Measurements from ENCODE around the gene TENM4. TPM values are rescaled to one million over a fixed set of nuclear protein-coding genes. Genes with fewer than 3 reads are reported as not detected.

Gene TENM4
- polyA plus RNA-seq, result not detected

DNA sequence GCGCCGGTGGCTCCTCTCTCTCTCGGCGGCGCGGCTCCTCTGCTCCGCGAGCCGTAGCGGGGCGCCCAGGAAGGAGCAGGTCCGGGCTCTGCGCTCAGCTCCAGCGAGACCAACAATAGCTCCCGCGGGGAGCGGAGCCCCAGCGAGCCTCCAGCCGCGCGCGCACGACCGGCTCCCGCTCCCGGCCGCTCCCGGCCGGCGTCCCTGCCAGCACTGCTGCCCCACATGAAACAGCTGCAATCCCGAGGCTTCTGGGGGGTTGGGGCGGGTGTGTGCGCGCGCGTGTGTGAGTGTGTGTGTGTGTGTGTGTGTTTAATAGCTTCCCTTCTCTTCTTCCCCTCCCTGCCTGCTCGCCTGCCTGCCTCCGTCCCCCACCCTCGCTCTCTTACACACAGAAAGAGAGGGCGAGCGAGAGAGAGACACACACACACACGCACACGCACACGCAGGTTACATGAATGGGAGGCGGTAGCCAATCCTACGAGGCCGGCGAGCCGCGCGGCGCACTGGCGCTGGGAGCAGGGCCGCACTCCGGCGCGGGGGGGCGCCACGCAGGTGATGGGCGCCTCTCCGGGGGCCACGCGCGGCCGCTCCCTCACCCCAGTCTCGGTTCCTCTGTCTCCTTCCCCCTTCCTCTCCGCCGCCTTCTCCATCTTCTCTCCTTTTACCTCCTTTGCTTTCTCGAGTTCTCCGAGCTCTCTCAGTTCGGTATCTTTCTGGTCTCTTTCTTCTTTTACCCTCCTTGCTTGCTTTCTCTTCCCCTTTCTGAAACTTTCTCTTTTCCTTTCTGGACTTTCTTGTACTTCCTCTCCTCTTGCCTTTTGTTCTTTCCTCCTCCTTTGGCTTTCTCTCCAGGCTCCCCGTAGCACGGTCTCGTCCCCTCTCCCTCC lies at the start of gene TENM4:
TSS of gene TENM4 (minus strand) at position 460 of the 890 bp plus-strand sequence. CDS start 371,086 bp downstream, outside the sequence.
- H3K4me3 Mint-ChIP-seq, result peak within 1 kb of the TSS; percentile 88 to 93 (median 89)
- H3K36me3 Mint-ChIP-seq, result no peaks in the 10 kb centered on the region
- peak within 1 kb of the TSS; percentile 60 to 98 (median 94) for H3K27ac Mint-ChIP-seq
- H3K4me1 Mint-ChIP-seq, result peaks cover 20 to 28% (median 25%) of the 10 kb centered on the region in 3 donors
- peaks cover 0 to 6% (median 2%) of the 10 kb centered on the region in 3 donors for H3K9me3 Mint-ChIP-seq
- peaks cover 26% of the 10 kb centered on the region for H3K27me3 Mint-ChIP-seq

DNA sequence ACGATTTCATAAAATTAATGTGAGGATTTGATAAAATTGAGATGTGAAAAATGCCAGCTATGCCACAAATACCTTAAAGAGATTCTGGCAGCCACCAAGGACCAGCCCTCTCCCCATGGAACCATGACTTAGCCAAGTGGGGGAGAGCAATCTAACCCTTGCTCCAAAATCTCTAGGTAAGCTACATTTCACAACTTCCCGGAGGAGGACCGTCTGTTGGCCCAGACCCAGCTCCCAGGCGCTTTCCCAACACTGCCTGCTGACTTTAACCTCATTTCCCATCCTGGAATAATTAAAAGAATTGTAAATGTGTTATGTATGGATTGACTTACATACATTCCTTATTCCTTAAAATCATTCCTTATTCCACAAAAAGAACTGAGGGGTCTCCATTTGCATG lies 47.5 kb upstream of the TENM4 start:
- Mint-ChIP-seq H3K4me1 (peaks cover 0 to 3% (median 3%) of the 10 kb centered on the region in 3 donors), H3K27me3 (no peaks in the 10 kb centered on the region), H3K36me3 (no peaks in the 10 kb centered on the region), H3K4me3 (no peak overlapping the region), H3K27ac (no peak overlapping the region), H3K9me3 (no peaks in the 10 kb centered on the region)

DNA sequence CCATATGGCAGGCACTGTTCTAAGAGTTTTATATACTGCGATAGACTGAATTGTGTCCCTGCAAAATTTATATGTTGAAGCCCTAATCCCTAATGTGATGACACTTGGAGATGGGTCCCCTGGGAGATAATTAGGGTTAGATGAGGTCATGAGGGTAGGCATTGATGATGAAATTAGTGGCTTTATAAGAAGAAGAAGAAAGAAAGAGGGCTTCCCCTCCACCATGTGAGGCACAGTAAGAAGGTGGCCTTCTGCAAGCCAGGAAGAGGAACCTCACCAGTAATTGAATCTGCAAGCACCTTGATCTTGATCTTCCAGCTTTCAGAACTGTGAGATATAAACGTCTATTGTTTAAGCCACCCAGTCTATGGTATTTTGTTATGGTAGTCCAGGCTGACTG lies 46.6 kb upstream of the TENM4 start:
- H3K9me3 Mint-ChIP-seq, result no peaks in the 10 kb centered on the region
- no peak overlapping the region for H3K27ac Mint-ChIP-seq
- H3K4me3 Mint-ChIP-seq, result no peak overlapping the region
- H3K4me1 Mint-ChIP-seq, result peaks cover 8 to 11% (median 11%) of the 10 kb centered on the region in 3 donors
- H3K36me3 Mint-ChIP-seq, result no peaks in the 10 kb centered on the region
- H3K27me3 Mint-ChIP-seq, result no peaks in the 10 kb centered on the region

DNA sequence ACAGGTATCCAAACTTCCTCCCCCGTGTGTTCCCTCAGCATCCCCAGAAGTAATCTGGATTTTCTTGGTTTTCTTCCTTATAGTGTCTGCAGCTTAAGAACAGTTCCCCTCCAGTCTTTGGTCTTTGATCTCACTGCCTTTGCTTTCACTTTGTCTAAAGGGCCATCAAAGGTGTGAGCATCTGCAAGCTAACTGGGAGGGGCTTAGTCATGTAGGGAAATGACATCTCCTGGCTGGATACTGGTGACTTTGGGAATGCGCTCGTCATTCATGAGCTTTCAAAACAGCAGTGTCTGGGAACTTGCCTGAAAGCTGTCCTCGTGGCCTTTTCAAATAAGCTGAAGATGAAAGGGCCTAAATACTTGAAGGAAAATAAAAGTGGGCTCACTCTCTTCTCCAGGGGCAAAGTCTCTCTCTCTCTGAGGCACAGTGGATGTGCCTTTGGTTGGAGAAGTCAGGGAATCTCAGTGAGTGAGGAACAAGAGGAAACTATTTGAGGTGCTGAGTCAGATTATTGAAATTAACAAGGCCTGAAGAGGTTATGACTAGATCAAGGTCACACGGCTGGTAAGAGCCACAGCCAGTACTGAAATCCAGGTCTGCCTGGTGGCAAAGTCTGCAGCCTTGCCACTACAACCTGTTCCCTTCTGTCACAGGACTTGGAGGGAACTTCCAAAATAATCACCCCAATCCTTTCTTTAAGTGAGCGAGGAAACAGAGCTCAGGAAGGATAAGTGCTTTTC lies 45.6 kb upstream of the TENM4 start:
- no peaks in the 10 kb centered on the region for H3K27me3 Mint-ChIP-seq
- peak overlapping the region in 1 of 4 donors; percentile 7 for H3K4me3 Mint-ChIP-seq
- H3K27ac Mint-ChIP-seq, result no peak overlapping the region
- peaks cover 18 to 21% (median 18%) of the 10 kb centered on the region in 3 donors for H3K4me1 Mint-ChIP-seq
- no peaks in the 10 kb centered on the region for H3K36me3 Mint-ChIP-seq
- H3K9me3 Mint-ChIP-seq, result no peaks in the 10 kb centered on the region

DNA sequence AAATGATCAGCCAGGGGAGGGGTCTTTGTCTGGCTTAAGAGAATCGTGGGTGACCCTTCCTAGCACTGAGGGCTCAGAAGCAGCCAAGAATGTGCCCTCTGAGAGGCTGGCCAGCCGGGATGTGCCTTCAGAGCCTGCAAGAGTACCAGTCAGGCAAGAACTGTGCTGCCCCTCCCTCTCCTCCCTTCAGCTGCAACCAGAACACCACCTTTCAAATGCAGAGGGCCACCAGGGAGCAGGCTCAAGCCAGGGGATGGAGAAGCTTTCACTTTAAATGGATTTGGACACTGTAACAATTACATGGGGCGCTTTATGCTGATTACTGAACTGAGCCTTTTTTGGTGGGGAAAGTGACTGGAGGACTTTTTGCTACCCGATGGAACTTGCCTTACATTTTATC lies 44.9 kb upstream of the TENM4 start:
- no peaks in the 10 kb centered on the region for H3K27me3 Mint-ChIP-seq
- no peak overlapping the region for H3K27ac Mint-ChIP-seq
- no peaks in the 10 kb centered on the region for H3K36me3 Mint-ChIP-seq
- H3K9me3 Mint-ChIP-seq, result no peaks in the 10 kb centered on the region
- peaks cover 20 to 25% (median 24%) of the 10 kb centered on the region in 3 donors for H3K4me1 Mint-ChIP-seq
- no peak overlapping the region for H3K4me3 Mint-ChIP-seq

DNA sequence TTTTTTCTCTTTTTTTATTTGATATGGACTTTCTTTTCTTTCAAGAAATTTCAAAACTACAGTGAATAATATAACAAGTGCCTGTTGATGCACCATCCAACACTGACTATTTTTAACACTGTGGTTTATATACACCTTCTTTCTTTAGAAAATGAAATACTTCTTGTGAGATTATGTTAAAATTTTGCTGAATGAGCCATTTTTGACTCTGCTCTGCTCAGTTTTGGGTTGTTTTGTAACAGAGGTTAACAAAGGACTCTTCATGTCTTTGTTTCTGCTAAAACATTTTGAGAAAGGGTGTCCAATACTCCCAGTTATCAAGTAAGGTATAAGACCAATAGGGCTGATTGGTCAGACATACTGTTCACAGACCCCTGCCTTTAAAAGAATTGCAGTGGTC lies 44.0 kb upstream of the TENM4 start:
- Mint-ChIP-seq H3K4me1 (peaks cover 20 to 25% (median 24%) of the 10 kb centered on the region in 3 donors), H3K9me3 (no peaks in the 10 kb centered on the region), H3K36me3 (no peaks in the 10 kb centered on the region), H3K27me3 (no peaks in the 10 kb centered on the region), H3K4me3 (no peak overlapping the region), H3K27ac (no peak overlapping the region)

DNA sequence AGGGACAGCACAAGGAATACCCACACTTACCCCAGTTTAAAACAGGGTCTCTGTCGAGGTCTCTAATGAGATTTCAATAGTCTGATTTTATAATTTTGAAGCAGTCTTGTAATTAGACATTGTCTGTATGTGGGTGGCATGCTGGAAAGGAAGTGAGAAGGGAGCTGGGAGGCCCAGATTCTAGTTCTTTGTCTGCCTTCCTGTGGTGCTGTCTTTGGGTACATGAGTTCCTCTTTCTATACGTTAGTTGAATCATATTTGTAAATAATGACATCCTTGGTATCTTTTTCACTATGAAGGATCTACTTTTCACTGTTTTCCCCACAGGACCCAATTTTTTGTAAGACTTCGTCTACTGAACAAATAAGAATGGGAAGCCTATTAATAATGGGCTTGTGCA lies 42.0 kb upstream of the TENM4 start:
- Mint-ChIP-seq H3K27me3 (no peaks in the 10 kb centered on the region), H3K27ac (peak overlapping the region in 2 of 3 donors; percentile 15 to 91), H3K4me1 (peaks cover 20 to 25% (median 24%) of the 10 kb centered on the region in 3 donors), H3K9me3 (no peaks in the 10 kb centered on the region), H3K4me3 (peak overlapping the region in 2 of 4 donors; percentile 68 to 77), H3K36me3 (no peaks in the 10 kb centered on the region)

DNA sequence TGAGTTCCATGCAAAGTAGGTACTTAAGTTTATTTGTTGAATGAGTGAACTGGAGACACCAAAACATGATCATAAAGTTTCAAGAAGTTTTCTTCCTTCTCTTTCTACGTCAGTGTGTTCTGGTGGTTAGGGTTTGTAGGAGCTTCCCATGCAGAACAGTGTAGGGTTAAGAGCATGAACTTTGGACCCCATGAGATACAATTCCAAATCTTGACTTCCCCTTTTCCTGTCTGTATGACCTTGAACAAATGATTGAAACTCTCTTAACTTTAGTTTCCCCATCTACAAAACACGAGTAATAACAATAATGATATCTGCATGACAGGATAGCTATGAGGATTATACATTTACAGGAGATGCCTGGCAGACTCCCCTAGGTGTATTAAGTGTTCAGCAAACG lies 41.0 kb upstream of the TENM4 start:
- H3K27ac Mint-ChIP-seq, result peak overlapping the region in 2 of 3 donors; percentile 10 to 91
- peaks cover 3% of the 10 kb centered on the region for H3K36me3 Mint-ChIP-seq
- peaks cover 20 to 25% (median 25%) of the 10 kb centered on the region in 3 donors for H3K4me1 Mint-ChIP-seq
- peaks cover 0 to 2% (median 0%) of the 10 kb centered on the region in 3 donors for H3K9me3 Mint-ChIP-seq
- H3K4me3 Mint-ChIP-seq, result peak overlapping the region in 1 of 4 donors; percentile 84
- no peaks in the 10 kb centered on the region for H3K27me3 Mint-ChIP-seq

DNA sequence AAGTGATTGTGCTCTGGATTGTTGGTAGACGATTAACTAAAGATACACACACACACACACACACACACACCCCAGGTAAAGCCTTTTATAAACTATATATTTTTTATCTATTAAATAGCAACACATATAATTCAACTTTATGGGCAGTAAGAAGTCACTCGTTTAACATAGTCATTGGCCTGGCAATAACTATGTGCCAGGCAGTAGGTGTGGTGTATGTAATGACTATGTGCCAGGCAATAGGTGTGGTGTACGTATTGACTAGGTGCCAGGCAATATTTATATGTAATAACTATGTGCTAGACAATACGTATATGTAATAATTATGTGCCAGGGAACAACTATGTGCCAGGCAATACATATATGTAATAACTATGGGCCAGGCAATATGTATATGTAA lies 40.0 kb upstream of the TENM4 start:
- Mint-ChIP-seq H3K27ac (no peak overlapping the region), H3K36me3 (peaks cover 3% of the 10 kb centered on the region), H3K9me3 (peaks cover 0 to 4% (median 2%) of the 10 kb centered on the region in 3 donors), H3K4me1 (peaks cover 20 to 25% (median 25%) of the 10 kb centered on the region in 3 donors), H3K4me3 (no peak overlapping the region), H3K27me3 (no peaks in the 10 kb centered on the region)

DNA sequence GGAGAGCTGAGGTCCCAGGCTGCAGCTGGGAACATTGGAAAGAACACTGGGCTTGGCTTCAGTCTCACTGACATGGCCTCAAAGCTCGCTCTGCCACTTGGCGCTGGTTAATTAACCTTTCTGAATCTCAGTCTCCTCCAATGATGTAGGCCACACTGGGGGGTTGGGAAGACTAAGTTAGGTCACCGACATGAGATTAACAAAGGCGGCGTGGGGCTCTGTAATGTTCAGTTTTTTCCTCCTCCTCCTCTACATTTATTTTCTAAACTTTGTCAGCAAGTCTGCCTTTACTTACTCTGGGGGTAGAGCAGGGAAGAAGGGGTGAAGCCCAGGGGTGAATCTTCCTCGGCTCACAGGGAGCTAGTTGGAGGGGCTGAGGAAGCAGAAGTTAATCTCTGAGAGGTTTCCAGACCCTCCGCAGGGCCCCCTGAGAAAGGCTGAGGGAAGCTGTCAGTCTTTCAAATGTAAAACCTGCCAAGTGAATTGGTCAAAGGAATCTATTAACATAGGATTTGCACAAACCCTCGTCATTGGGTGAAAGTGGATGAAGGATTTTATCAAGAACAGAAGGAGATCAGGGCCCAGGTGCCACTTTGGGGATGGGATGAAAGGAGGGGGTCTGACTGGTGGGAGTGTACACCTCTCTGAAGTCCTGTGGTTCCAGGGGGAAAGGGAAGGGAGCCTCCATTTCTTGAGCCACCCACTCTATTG lies 32.1 kb upstream of the TENM4 start:
- peaks cover 0 to 8% (median 4%) of the 10 kb centered on the region in 3 donors for H3K9me3 Mint-ChIP-seq
- no peak overlapping the region for H3K27ac Mint-ChIP-seq
- H3K4me1 Mint-ChIP-seq, result peaks cover 0 to 1% (median 0%) of the 10 kb centered on the region in 3 donors
- H3K4me3 Mint-ChIP-seq, result no peak overlapping the region
- peaks cover 8% of the 10 kb centered on the region for H3K36me3 Mint-ChIP-seq
- H3K27me3 Mint-ChIP-seq, result peaks cover 9% of the 10 kb centered on the region

DNA sequence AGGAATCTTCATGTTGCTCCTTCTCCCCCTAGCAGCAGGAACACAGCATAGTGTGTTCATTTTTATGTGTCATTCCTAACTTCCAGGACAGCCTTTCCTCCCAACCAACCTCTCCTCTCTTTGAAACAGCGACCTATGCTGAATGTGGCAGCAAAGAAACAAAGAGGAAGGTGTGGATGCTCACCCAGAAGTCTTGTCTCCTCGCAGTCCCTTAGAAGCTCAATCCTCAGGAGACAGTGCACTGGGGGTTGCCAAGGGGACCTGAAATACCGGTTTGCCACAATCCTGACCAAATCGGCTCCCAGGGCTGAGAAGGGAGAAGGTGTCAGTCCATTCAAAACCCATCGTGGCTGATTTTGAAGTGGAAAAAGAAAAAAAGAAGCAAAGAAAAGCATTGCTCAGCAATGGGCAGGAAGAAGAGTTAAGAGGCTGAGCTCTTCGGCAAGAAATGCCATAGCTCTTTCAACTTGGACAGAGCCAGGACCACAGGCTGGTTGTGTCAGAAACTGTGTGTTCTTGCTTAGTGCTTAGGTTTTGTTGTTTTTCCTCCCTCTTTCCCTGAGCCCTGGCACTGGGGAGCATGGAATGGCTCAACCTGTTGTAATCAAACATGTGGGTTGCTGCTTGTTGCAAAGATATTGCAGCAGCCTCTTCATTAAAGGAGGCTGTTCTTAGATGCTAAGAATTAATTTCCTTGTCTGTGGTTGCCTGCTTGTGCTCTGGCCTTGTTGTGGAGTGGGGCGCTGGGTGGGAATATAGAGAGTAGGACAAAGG lies 30.4 kb upstream of the TENM4 start:
- Mint-ChIP-seq H3K4me3 (no peak overlapping the region), H3K4me1 (no peaks in the 10 kb centered on the region), H3K27ac (no peak overlapping the region), H3K9me3 (peaks cover 0 to 6% (median 4%) of the 10 kb centered on the region in 3 donors), H3K27me3 (peaks cover 9% of the 10 kb centered on the region), H3K36me3 (peaks cover 5% of the 10 kb centered on the region)

DNA sequence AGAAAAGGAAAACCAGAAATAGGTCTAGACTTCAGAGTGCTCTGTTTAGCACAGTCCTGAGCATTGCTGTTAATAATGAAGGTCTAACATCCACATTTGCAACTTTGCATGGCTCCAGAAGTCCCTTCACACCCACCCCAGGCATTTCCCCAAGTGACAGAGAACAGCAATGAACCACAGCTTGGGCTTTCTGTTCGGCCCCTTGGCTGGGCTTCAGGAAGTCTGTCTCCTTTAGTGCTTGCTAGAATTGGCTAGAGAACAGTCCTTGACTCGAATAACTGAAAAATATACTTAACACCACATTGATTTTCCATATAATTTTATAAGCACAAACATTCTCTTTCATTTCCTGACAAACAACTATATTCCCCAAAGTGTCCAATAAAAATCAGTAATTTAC lies 29.3 kb upstream of the TENM4 start:
- Mint-ChIP-seq H3K4me1 (no peaks in the 10 kb centered on the region), H3K4me3 (no peak overlapping the region), H3K27ac (no peak overlapping the region)

DNA sequence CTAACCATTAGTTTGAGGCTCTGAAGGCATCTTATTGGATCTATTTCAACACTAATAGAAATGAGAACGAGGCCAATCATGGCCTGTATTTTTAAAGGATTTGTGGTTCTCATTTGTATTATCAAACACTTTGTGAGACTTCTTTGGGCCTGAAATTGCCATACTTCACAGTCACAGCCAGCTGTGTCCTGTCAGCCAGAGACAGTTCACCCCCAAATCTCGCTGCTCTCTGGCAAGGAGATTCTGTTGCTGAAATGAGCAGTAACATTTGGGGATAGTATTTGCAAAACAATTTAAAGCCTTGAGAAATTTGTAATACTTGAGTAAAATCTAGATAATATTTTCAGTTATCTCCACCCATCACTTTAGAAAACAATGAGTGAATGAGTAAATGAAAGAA lies 26.9 kb upstream of the TENM4 start:
- Mint-ChIP-seq H3K4me1 (no peaks in the 10 kb centered on the region), H3K4me3 (no peak overlapping the region), H3K27me3 (peaks cover 9% of the 10 kb centered on the region), H3K27ac (no peak overlapping the region), H3K9me3 (no peaks in the 10 kb centered on the region), H3K36me3 (peaks cover 1% of the 10 kb centered on the region)

More for the DNA sequence above, 29.3 kb upstream of the TENM4 start:
- H3K9me3 Mint-ChIP-seq, result peaks cover 0 to 6% (median 0%) of the 10 kb centered on the region in 3 donors
- peaks cover 5% of the 10 kb centered on the region for H3K36me3 Mint-ChIP-seq
- peaks cover 9% of the 10 kb centered on the region for H3K27me3 Mint-ChIP-seq

DNA sequence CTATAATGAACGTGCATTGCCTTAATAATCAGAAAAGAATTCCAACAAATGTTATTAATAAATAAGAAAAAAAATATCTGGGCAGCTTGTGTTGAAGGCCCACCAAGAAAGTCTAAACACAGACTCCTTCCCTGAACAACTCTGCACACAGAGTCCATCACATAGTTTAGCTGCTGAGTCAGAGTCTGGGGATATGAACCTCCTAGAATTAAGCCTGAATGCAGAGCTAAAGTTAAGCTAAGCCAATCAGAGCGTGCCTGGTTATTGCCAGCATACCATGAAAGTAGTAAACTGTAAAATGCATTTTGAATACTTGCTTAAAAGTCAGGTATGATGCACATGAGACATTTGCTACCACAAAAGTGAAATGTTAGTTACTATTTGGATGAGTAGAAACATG lies 25.6 kb upstream of the TENM4 start:
- Mint-ChIP-seq H3K27ac (no peak overlapping the region), H3K9me3 (no peaks in the 10 kb centered on the region), H3K4me3 (no peak overlapping the region), H3K4me1 (no peaks in the 10 kb centered on the region), H3K36me3 (peaks cover 1% of the 10 kb centered on the region), H3K27me3 (peaks cover 9% of the 10 kb centered on the region)

Measured in IgD-negative memory B cell (primary cell).